ENCODE data around the gene RNF208.

RNF208 gene

GRCh38 chr9:137240841-137241489, 18.9 kb upstream of the RNF208 start, which contains the start of gene TUBB4B (continued):
- TF ChIP-seq ZNF48 (tag by site-specific recombination; IDR thresholded peaks at IDR 0.05) (no peak), ATF2 (tag by site-specific recombination; IDR thresholded peaks at IDR 0.05; ENCODE audit: low read depth) (no peak), SETDB1 (IDR thresholded peaks at IDR 0.05; ENCODE audit: insufficient read length, low read length) (no peak), KLF9 (tag by site-specific recombination; IDR thresholded peaks at IDR 0.05; ENCODE audit: low read depth) (peak; percentile 62; the same call in 1 of the 2 replicates), ZNF157 (tag by site-specific recombination; IDR thresholded peaks at IDR 0.05) (no peak), ZNF544 (tag by site-specific recombination; IDR thresholded peaks at IDR 0.05) (no peak), IKZF3 (tag by site-specific recombination; IDR thresholded peaks at IDR 0.05) (no peak), ZNF140 (tag by site-specific recombination; IDR thresholded peaks at IDR 0.05) (no peak), FEZF1 (tag by site-specific recombination; IDR thresholded peaks at IDR 0.05) (no peak), ZNF843 (tag by site-specific recombination; IDR thresholded peaks at IDR 0.05) (no peak), ZNF513 (tag by site-specific recombination; IDR thresholded peaks at IDR 0.05) (no peak; the same call in 1 of the 2 replicates), ZNF530 (tag by site-specific recombination; IDR thresholded peaks at IDR 0.05; ENCODE audit: low read depth) (no peak), ZNF449 (tag by site-specific recombination; IDR thresholded peaks at IDR 0.05) (no peak), ZNF830 (tag by site-specific recombination; IDR thresholded peaks at IDR 0.05; ENCODE audit: low read depth) (no peak), OVOL3 (tag by site-specific recombination; IDR thresholded peaks at IDR 0.05) (no peak), ZNF596 (tag by site-specific recombination; IDR thresholded peaks at IDR 0.05) (no peak; the same call in 1 of the 2 replicates), SP7 (tag by site-specific recombination; IDR thresholded peaks at IDR 0.05) (peak; percentile 62), ZNF654 (tag by site-specific recombination; IDR thresholded peaks at IDR 0.05; ENCODE audit: low read depth) (no peak), ZNF600 (tag by site-specific recombination; IDR thresholded peaks at IDR 0.05) (0 out of 2 replicates have a peak, but pooled peaks have one; percentile 8), ZNF433 (tag by site-specific recombination; IDR thresholded peaks at IDR 0.05; ENCODE audit: low read depth) (no peak), ZNF692 (tag by site-specific recombination; IDR thresholded peaks at IDR 0.05) (no peak; the same call in 1 of the 2 replicates), ZNF266 (tag by site-specific recombination; IDR thresholded peaks at IDR 0.05; ENCODE audit: low read depth) (no peak), ZNF518A (tag by site-specific recombination; conservative IDR thresholded peaks at IDR 0.05; ENCODE audit: low read depth) (no peak), ZNF645 (tag by site-specific recombination; IDR thresholded peaks at IDR 0.05) (no peak), ZNF426 (tag by site-specific recombination; IDR thresholded peaks at IDR 0.05) (no peak), KLF16 (tag by site-specific recombination; IDR thresholded peaks at IDR 0.05) (peak; percentile 89)

Measured in HEK293 (cell line).